Adipose tissue (tissue), 3 donors: ENCODE measurements around the gene FAF1. TPM values are rescaled to one million over a fixed set of nuclear protein-coding genes. Genes with fewer than 3 reads are reported as not detected.
A peak's percentile ranks its signal among the peaks of the same experiment; 100 is the strongest.

Source experiments
- H3K27ac ChIP-seq: one replicate; pipeline ENCODE4 v1.5.1; 2013; ENCODE audit warnings: low read depth, low read length
- WGBS, 3 donors: extraction: QIAGEN DNeasy Blood & Tissue Kit; methylation state at CpG; one replicate each; pipeline ENCODE4 v1.1.7; 2013; 5-methylcytosine and 5-hydroxymethylcytosine counted together
- polyA plus RNA-seq, 3 donors: library from polyadenylated mRNA; stranded (reverse); fragments of 200-250 nt; gene quantifications; one replicate each; pipeline ENCODE4 v1.2.3, GENCODE V29; 2013
- donor health status: healthy with polysubstance abuse.
- donor health status: Bipolar disorder and iron deficiency.
- donor health status: healthy.

FAF1 gene
- polyA plus RNA-seq, 3 donors = 26.5 to 32.8 (median 28.2) TPM

DNA sequence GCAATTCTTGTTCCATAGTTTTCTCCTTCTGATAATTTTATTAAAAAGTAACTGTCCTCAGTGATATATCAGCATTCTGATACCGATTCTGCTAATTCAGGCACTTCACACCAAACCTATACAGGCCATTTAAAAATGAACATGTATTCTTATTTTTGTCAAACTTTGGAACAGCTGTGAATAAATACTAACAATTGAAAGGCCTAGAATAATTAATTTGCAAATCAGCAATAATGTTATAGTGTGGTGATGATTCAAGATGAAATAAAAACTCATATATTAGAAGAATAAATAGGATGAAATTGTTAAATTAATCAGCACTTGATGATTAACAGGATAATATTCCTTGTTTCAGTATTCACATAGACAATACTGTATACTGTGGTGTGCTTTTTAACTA is 19.9 kb upstream of the FAF1 start:
- WGBS, 3 donors = 36 to 67% (median 63%) methylated on average over 1 of the region's 1 CpG
- no peak overlapping the region for H3K27ac ChIP-seq

DNA sequence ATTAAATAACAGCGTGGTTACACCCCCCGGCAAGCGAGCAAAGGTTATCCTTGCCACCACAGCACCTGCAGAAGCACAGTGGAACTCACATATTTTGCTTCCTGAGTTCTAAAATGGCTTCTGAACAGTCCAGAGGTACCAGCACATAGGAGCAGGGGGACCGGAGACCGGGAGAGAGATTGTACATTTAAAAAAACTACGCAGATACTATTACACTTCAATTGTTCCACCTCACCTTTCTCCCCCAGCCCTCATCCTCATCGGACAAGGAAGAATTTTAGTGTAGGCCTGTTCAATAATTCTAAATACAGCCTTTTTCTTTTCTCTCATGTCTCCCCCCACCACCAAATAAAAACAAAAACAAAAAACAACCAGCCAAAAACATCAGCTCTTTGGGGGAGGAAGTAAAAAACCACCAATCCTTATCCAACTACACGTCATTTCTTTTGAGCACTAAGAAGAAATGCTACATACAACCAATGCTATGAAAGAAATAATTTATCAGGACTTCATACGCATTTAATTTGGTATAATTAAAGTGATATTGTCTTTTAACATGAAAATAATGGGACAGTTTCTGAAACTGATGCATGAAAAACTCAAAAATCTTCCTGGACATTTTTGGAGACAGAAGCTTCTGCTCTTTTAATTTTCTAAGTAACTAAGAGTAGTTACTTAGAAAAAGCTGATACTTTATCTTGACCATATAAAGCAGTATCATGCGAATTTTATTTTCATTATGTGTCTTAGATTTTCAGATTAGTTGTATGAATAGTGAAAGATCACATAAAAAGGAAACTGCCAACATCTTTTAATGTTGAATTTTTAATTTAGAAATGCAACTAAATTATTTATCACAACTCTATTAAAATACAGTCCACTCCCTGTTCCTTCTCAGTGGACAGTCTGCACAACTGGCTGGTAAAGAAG is 19.1 kb upstream of the FAF1 start:
- no peak overlapping the region for H3K27ac ChIP-seq
- WGBS, 3 donors = 24 to 34% (median 33%) methylated on average over 10 of the region's 10 CpGs

DNA sequence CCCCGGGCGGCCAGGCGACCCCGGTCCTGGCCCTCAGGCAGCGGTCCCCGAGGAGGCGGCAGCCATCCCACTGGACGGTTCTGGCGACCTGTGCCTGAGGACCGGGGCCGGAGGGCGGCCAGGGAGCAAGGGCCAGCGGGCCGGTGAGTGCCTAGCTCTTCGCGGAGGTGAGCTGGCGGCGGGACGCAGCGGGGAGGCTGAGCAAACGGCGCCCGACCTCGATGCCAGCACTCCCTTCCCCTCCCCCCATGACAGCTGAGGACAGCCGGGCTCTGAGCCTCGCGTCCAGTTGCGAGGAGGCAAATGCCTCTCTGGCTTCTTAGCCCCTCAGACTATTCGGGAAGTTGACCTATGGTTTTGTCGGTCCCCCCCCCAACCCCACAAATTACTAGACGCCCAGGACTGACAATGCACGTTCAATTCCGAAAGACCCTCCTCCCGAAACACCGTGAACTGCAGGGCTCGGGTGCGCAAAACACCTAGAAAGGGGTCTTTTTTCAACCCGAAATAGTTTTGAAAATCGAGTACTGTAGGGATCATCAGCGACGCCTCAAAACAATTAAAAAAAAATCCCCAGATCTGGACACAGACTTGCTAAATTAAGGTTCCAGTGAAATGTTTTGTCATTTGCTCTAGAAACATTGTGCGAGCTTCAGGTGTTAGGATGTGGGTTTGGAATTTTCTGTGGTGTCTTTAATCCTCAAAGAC is 18.2 kb upstream of the FAF1 start:
- no peak overlapping the region for H3K27ac ChIP-seq
- 3 to 5% (median 3%) methylated on average over 38 to 42 of the region's 42 CpGs for WGBS, 3 donors

DNA sequence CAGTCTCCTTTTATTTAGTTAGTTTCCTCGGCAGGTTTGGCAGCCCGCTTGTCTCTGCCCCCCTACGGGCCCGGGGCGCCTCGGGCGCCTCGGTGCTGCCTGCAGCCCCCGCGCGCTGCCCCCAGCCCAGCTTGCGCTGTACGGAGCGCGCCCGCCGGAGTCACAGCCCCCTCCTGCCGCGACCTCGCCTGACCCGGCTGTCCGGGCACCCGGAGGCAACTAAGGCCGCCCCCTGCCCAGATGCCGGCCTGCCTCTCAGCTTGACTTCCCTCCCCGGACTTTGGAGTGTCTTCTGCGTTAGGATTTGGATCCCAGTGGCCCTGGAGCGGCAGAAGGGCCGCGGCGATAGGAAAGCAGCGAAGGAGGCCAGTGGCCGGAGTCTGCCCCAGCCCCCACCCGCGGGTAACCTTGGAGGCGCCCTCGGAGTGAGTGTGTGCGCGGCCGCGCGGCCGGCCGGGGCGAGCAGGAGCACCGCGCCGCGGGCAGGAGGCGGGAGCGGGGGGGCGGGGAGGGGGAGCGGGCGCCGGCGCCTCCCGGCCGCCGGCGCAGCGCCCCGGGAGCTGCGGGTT is 17.6 kb upstream of the FAF1 start:
- H3K27ac ChIP-seq = peak overlapping the region; percentile 45
- WGBS, 3 donors = 0 to 1% (median 1%) methylated on average over 41 to 63 of the region's 63 CpGs

DNA sequence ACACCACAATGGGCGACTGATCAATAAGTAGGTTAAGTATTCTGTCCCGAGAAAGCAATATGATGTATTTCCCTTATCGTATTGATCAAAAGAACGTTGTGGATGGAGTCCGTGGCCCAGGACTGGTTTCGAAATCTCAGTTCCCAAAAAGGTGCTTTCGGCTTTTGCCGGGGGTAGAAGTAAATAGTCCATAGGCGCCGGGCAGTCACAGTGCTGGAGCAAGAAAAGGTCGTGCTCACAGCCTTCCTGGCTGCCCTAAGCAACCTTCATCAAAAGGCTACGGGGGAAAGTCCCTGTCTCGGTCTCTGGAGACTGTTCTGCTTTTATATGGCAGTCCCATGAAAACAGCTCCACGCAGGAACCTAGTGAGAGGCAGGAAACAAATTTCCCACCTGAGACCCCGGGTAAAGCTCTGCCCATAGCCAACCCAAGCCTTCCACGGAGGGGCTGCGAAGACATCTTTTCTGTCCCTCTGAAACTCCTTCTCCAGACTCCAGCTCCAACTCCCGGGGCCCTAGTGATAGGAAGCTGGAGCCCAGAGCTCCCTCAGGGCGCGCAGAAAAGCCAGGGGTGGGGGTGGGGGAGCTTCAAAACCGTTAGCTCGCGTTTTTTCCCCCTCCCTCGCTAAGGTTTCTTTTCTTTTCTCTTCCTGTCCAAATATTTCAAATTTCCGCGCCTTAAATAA is 17.0 kb upstream of the FAF1 start:
- peak overlapping the region; percentile 45 for H3K27ac ChIP-seq
- 3 to 5% (median 3%) methylated on average over 26 of the region's 26 CpGs for WGBS, 3 donors

DNA sequence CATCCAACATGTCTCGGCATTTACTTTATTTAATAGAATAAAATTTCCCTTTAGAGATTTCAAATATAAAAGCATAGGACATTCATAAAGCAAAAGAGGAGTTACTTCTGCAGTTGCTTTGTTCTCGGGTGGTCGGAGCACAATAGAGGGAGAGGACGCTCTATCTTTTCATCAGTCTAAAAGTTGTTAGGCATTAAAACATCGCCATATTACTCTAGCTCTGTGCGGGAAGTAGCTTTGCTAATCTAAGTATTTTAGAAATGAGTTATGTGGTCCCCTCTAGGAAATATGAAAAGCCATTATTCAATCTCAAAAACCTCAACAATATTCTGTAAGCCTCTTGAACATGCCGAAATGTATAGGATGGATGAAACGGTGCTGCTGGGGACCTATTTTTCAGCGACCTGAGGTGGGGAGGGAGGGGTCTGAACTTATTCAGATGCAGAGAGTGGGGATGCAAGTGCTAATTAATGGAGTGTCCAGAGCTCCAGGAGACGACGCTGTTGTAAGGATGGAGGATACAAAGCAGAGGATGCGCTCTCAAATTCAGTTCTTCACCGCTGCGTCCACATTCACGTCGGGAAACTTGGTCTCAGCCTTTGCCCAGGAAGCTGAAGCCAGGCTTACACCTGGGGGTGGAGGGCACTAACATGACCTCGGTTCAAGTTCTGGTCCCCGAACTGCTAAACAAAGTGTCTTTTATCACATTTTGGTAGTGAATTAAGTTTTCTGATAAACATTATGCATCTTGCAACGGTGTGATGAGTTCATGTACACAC is 16.2 kb upstream of the FAF1 start:
- 48 to 58% (median 49%) methylated on average over 19 of the region's 19 CpGs for WGBS, 3 donors
- no peak overlapping the region for H3K27ac ChIP-seq

DNA sequence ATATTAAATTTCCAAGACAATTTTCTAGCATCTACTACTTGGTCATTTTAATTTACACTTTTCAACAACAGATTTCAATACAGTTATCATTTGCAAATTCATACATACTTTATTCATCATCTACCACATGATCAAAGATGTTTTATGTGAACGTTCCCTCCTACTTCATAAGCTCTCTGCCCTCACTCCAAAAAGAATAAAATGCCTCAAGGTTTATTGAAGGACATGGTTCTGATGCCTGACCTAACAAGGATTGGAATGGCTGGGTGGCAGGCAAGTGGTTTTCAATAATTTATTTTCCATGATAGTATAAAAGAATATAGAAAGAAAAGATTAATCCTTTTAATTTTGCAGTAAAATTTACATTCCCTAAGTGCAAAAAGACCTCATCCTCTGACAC is 15.4 kb upstream of the FAF1 start:
- 70 to 79% (median 75%) methylated on average over 1 of the region's 1 CpG for WGBS, 3 donors
- no peak overlapping the region for H3K27ac ChIP-seq

DNA sequence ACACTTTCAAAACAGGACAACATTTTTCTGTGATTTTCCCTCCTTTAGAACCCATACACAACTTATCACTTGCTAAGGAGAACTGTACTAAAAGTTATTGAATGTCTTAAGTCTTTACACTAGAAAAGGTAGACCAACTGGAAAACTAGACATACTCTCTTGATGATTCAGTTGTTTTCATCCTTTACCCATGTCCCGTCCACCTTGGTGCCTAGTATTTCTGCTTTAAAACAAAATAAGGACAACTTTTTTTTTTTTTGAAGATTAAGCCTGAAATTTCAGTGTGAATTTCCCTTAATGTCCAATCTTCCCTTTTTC is 14.5 kb upstream of the FAF1 start:
- H3K27ac ChIP-seq = no peak overlapping the region
- 85 to 90% (median 90%) methylated on average over 1 of the region's 1 CpG for WGBS, 3 donors

DNA sequence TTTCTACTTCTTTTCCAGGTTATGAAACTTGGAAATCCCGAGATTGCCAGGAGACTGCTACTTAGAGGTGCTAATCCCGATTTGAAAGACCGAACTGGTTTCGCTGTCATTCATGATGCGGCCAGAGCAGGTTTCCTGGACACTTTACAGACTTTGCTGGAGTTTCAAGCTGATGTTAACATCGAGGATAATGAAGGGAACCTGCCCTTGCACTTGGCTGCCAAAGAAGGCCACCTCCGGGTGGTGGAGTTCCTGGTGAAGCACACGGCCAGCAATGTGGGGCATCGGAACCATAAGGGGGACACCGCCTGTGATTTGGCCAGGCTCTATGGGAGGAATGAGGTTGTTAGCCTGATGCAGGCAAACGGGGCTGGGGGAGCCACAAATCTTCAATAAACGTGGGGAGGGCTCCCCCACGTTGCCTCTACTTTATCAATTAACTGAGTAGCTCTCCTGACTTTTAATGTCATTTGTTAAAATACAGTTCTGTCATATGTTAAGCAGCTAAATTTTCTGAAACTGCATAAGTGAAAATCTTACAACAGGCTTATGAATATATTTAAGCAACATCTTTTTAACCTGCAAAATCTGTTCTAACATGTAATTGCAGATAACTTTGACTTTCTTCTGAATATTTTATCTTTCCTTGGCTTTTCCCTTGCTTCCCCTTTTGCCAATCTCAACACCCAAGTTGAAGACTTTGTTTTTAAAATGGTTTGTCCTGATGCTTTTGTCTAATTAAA is 14.0 kb upstream of the FAF1 start:
- WGBS, 3 donors = 85 to 94% (median 90%) methylated on average over 13 of the region's 13 CpGs
- no peak overlapping the region for H3K27ac ChIP-seq

DNA sequence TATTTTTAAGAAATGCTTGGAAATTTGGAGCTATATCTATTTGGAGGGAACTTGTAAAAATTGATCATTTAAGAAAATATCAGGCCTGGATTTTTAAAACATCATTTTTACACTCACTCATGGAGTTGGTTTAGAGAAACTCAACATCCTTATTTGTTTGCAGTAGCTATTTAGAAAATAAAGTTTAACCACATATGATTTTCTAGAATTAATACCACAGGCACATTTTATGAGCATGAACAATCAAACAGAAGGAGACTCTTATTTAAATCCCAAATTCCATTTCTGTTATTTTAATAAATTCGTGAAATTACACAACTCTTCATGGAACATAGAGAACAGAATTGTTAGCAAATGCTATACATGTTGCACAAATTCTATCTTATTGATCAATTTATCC is 13.2 kb upstream of the FAF1 start:
- 74 to 98% (median 81%) methylated on average over 1 of the region's 1 CpG for WGBS, 3 donors
- H3K27ac ChIP-seq = no peak overlapping the region

DNA sequence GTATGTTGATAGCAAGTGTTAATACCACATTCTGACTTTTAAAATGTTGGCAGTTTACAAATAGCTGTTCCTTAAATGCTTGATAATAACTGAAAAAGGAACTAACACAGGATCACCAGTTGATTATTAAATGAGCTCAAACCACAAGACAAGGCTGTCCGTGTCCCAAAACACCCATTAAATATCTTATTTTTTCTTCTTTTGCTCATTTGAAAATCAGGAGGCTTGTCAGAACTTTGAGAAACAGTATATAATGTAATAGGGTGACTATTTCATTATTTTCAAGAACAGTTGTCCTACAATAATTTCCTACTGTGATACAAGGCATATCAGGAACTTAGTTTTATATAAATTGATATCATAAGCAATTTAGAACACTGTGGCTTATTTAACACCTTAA is 12.7 kb upstream of the FAF1 start:
- 31 to 50% (median 40%) methylated on average over 1 of the region's 1 CpG for WGBS, 3 donors
- H3K27ac ChIP-seq = no peak overlapping the region

DNA sequence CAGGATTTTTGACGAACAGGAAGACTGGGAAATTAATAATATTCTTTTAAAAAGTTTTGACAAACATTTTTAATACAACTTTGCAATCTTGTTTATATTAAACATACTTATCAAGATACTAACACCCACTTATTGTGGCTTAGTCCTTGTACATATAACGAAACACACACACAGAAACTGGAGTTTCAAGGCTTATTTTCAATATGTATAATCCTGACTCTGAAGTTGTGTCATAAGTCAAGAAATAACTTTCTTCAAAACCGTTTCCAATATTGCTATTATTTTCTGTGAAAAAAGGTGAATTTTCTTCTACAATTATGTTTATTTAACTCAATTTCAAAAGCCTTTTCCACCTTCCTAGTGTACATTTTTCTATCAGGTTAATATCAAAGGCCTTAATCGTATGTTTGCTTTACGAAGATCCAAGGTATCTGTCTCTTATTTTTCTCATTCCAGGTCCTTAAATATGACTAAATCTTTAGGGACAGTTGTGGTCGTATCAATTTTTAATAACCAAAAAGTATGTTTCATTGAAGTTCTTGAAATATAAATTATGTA is 11.8 kb upstream of the FAF1 start:
- 43 to 72% (median 57%) methylated on average over 6 of the region's 6 CpGs for WGBS, 3 donors
- no peak overlapping the region for H3K27ac ChIP-seq

DNA sequence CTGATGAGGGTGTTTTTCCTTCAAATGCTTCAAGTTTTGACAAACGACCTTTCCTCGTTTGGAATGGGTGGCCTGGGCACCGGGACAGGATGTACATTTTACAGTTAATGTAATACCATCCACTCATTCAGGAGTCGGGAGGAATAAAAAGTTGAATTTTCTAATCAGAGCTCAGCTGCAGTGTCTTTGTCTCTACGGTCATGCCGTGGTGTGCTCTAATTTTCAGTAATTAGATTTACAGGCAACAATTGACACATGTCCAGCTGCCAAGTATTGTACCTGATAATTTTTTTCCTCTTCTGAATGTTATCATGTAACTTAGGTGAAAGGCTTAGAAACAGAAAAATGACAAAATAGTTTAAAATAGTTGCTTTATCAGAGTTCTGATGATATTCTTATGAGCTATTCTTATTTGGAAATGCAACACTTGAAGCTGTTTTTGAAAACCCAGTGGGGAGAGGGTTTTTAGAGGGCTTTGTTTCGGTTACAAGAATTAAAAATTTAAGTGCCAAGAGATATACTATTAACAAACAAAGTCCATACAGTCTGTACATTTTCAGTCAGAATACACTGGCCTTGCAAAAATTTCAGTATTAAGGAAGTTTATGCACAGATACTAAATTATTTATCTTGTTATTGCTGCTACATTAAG is 11.0 kb upstream of the FAF1 start:
- 12 to 27% (median 22%) methylated on average over 7 of the region's 7 CpGs for WGBS, 3 donors
- H3K27ac ChIP-seq = no peak overlapping the region

DNA sequence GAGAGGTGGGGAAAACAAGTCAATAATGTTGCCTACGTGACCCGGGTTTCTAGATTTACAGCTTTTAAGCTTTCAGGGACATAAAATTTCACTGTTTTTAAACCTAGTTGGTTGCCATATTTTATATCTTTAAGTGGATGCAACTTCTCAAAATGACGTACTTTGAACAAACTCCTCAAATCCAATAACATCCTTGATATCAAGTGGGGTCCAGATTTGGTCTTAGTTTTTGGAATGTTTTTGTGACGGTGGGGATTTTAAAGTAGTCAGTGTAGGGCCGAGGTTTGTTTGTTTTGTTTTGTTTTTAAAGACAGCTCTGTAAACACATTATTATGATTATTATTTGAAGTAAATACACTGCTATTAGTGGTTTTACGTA is 10.4 kb upstream of the FAF1 start:
- 7 to 18% (median 14%) methylated on average over 6 of the region's 6 CpGs for WGBS, 3 donors

DNA sequence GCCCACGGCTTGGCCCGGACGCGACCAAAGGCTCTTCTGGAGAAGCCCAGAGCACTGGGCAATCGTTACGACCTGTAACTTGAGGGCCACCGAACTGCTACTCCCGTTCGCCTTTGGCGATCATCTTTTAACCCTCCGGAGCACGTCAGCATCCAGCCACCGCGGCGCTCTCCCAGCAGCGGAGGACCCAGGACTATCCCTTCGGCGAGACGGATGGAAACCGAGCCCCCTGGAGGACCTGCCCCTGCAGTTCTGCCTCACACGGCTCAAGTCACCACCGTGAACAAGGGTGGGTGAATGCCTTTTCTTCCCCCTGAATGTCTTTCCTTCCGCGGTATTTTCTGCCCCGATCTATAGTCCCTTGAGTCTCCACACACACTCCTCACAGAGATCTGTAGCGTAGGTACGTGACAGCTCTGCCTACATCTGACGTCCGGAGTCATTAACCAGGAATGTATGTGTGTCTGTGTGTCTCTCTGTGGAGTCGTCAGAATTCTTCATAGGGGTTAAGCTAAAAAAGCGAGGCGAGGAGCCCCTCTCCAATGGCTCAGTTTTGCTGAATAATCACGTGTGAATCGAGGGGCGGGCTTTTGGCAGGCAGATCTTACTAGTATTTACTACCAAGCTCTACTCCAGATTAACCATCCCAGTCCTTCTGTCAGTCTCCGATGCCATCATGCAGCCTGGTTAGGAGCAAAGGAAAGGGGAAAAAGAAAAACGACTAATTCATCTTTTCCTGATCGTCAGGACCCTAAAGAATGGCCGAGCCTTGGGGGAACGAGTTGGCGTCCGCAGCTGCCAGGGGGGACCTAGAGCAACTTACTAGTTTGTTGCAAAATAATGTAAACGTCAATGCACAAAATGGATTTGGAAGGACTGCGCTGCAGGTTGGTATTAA is 9.8 kb upstream of the FAF1 start, which contains the start of gene CDKN2C:
Gene CDKN2C (plus strand): TSS at position 635 of the 898 bp plus-strand sequence. CDS start 124 bp downstream, at position 759.
- H3K27ac ChIP-seq = peak within 1 kb of the TSS; percentile 94
- 0 to 1% (median 1%) methylated on average over 42 to 44 of the region's 44 CpGs for WGBS, 3 donors

More for the DNA sequence above, 10.4 kb upstream of the FAF1 start:
- no peak overlapping the region for H3K27ac ChIP-seq
